22Rv1 (cell line): ENCODE results near the gene GRIN3B.

Experiments
- H3K27ac ChIP-seq: fragments of 450-650 bp; 2 replicates; pipeline ENCODE4 v1.5.1; 2017
- CTCF ChIP-seq: fragments of 450-650 bp; IDR thresholded peaks from 2 replicates; pipeline ENCODE4 v1.5.1; 2017; ENCODE audit warnings: mild to moderate bottlenecking
- ZFX ChIP-seq: fragments of 450-650 bp; IDR thresholded peaks from 2 replicates; pipeline ENCODE4 v1.6.1; 2017; ENCODE audit warnings: antibody characterized with exemption, borderline replicate concordance

Gene GRIN3B

GRCh38 chr19:988510-988909 lies 11.7 kb upstream of the GRIN3B start:
- H3K27ac ChIP-seq: no peak overlapping the region
- TF ChIP-seq CTCF (no peak), ZFX (no peak)

- H3K27ac ChIP-seq: no peak overlapping the region
- no peak for TF ChIP-seq ZFX
- peak; percentile 43 for TF ChIP-seq CTCF
Measured at GRCh38 chr19:989381-990081, 10.7 kb upstream of the GRIN3B start.

GRCh38 chr19:990119-990571 lies 10.1 kb upstream of the GRIN3B start:
- no peak overlapping the region for H3K27ac ChIP-seq
- TF ChIP-seq CTCF (no peak), ZFX (no peak)

GRCh38 chr19:990746-991145 lies 9.5 kb upstream of the GRIN3B start:
- TF ChIP-seq ZFX (no peak), CTCF (no peak)
- peak overlapping the region; percentile 51 for H3K27ac ChIP-seq

GRCh38 chr19:991174-991931 lies 8.9 kb upstream of the GRIN3B start:
- H3K27ac ChIP-seq: peak overlapping the region; percentile 51

GRCh38 chr19:991932-992669 lies 8.1 kb upstream of the GRIN3B start:
- TF ChIP-seq ZFX (no peak), CTCF (no peak)
- no peak overlapping the region for H3K27ac ChIP-seq

More at GRCh38 chr19:991174-991931, 8.9 kb upstream of the GRIN3B start:
- TF ChIP-seq CTCF (no peak), ZFX (no peak)

- TF ChIP-seq ZFX: no peak
- TF ChIP-seq CTCF: no peak
- H3K27ac ChIP-seq: no peak overlapping the region
Measured at GRCh38 chr19:992670-993055, 7.6 kb upstream of the GRIN3B start.
